OCI-LY3 (cell line): ENCODE data around the gene RPL14.

Experiments
- H2AFZ ChIP-seq: fragments of 200-600, 300-600 bp; shearing (Covaris generic); 2 replicates; pipeline ENCODE4 v1.6.0; 2014; ENCODE audit warnings: antibody characterized with exemption, low read depth, low read length
- H3K27ac ChIP-seq: fragments of 200-600, 300-600 bp; sonication (generic); 2 replicates; pipeline ENCODE4 v1.5.1; 2014; ENCODE audit warnings: mild to moderate bottlenecking, low read length, moderate library complexity, mixed read lengths
- H3K27me3 ChIP-seq: fragments of 200-600, 300-600 bp; sonication (generic); 2 replicates; pipeline ENCODE4 v1.6.1; 2014; ENCODE audit warnings: low read depth, low read length, mixed read lengths
- H3K36me3 ChIP-seq: fragments of 200-600, 300-600 bp; sonication (generic); replicated peaks from 2 replicates; pipeline ENCODE3; 2014; ENCODE audit warnings: low read depth, low read length, mixed read lengths
- H3K4me1 ChIP-seq: fragments of 300-600, 200-600 bp; sonication (generic); 2 replicates; pipeline ENCODE4 v1.6.1; 2014; ENCODE audit warnings: low read length, mixed read lengths
- H3K4me2 ChIP-seq: fragments of 200-600, 300-600 bp; sonication (generic); 2 replicates; pipeline ENCODE4 v1.6.1; 2014; ENCODE audit warnings: low read length, mixed read lengths
- H3K4me3 ChIP-seq: fragments of 300-600, 200-600 bp; sonication (generic); 2 replicates; pipeline ENCODE4 v1.5.1; 2014; ENCODE audit warnings: antibody characterized with exemption, mild to moderate bottlenecking, low read length, moderate library complexity
- H3K79me2 ChIP-seq: fragments of 300-600, 200-600 bp; shearing (Covaris generic); 2 replicates; pipeline ENCODE4 v1.6.1; 2014; ENCODE audit warnings: mild to moderate bottlenecking, low read length, mixed read lengths
- H3K9ac ChIP-seq: fragments of 300-600, 200-600 bp; shearing (Covaris generic); 2 replicates; pipeline ENCODE4 v1.6.0; 2014; ENCODE audit warnings: mild to moderate bottlenecking, low read length, moderate library complexity
- H3K9me3 ChIP-seq: fragments of 200-600, 300-600 bp; shearing (Covaris generic); 2 replicates; pipeline ENCODE4 v1.6.1; 2014; ENCODE audit warnings: low read length, mixed read lengths; ENCODE audit not compliant: insufficient read depth
- H4K20me1 ChIP-seq: fragments of 200-600, 300-600 bp; sonication (generic); 2 replicates; pipeline ENCODE4 v1.6.1; 2016; ENCODE audit warnings: low read length, mixed read lengths; ENCODE audit not compliant: insufficient read depth
- EZH2phosphoT487 ChIP-seq: fragments of 200-600 bp; shearing (Covaris generic); IDR thresholded peaks from 2 replicates; pipeline ENCODE4 v1.6.1; 2018; ENCODE audit warnings: antibody characterized with exemption, mixed run types, low read depth
- TF ChIP-seq, protein P1 (sequence below): fragments of 200-600, 300-600 bp; sonication (generic); IDR thresholded peaks from 2 replicates; pipeline ENCODE4 v1.5.1; 2014; ENCODE audit warnings: antibody characterized with exemption, low read length, low read depth

RPL14 gene

GRCh38 chr3:40516201-40516600 is 59.1 kb downstream of the RPL14 start:
- H3K9ac ChIP-seq, result no peak overlapping the region
- H2AFZ ChIP-seq, result no peak overlapping the region
- H4K20me1 ChIP-seq, result no peaks in the 10 kb centered on the region
- H3K79me2 ChIP-seq, result no peaks in the 10 kb centered on the region
- H3K4me3 ChIP-seq, result no peak overlapping the region
- TF ChIP-seq, protein P1, sequence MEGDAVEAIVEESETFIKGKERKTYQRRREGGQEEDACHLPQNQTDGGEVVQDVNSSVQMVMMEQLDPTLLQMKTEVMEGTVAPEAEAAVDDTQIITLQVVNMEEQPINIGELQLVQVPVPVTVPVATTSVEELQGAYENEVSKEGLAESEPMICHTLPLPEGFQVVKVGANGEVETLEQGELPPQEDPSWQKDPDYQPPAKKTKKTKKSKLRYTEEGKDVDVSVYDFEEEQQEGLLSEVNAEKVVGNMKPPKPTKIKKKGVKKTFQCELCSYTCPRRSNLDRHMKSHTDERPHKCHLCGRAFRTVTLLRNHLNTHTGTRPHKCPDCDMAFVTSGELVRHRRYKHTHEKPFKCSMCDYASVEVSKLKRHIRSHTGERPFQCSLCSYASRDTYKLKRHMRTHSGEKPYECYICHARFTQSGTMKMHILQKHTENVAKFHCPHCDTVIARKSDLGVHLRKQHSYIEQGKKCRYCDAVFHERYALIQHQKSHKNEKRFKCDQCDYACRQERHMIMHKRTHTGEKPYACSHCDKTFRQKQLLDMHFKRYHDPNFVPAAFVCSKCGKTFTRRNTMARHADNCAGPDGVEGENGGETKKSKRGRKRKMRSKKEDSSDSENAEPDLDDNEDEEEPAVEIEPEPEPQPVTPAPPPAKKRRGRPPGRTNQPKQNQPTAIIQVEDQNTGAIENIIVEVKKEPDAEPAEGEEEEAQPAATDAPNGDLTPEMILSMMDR, result no peak
- TF ChIP-seq EZH2phosphoT487, result no peak
- no peak overlapping the region for H3K27ac ChIP-seq
- H3K9me3 ChIP-seq, result no peaks in the 10 kb centered on the region
- no peak overlapping the region for H3K4me2 ChIP-seq
- no peaks in the 10 kb centered on the region for H3K36me3 ChIP-seq
- H3K4me1 ChIP-seq, result no peaks in the 10 kb centered on the region
- H3K27me3 ChIP-seq, result no peaks in the 10 kb centered on the region

GRCh38 chr3:40518067-40518466 is 60.9 kb downstream of the RPL14 start:
- no peak overlapping the region for H3K9ac ChIP-seq
- H4K20me1 ChIP-seq, result no peaks in the 10 kb centered on the region

More at GRCh38 chr3:40518067-40518466, 60.9 kb downstream of the RPL14 start:
- no peak overlapping the region for H3K27ac ChIP-seq
- TF ChIP-seq, protein P1, result no peak
- TF ChIP-seq EZH2phosphoT487, result no peak
- no peaks in the 10 kb centered on the region for H3K4me1 ChIP-seq
- H2AFZ ChIP-seq, result no peak overlapping the region
- no peaks in the 10 kb centered on the region for H3K79me2 ChIP-seq
- H3K36me3 ChIP-seq, result no peaks in the 10 kb centered on the region
- H3K4me2 ChIP-seq, result no peak overlapping the region
- H3K4me3 ChIP-seq, result no peak overlapping the region
- no peaks in the 10 kb centered on the region for H3K9me3 ChIP-seq
- H3K27me3 ChIP-seq, result no peaks in the 10 kb centered on the region
